ENCODE results near the gene CS.
A peak's percentile ranks its signal among the peaks of the same experiment; 100 is the strongest.

CS gene

GRCh38 chr12:56221757-56222530 is 78.2 kb downstream of the CS start, which contains the start of gene RNF41:
Gene RNF41, minus strand, starts transcription at chr12:56221922. Its CDS starts 7,875 bp downstream, at chr12:56214047.
- peak; percentile 97 for DNase-seq (ENCODE audit: low read depth in 1 of 2, low spot score in 1 of 2)
- Histone ChIP-seq H3K27ac (replicated peaks) (peak within 1 kb of the TSS; percentile 92), H3K27me3 (ENCODE audit: insufficient read depth, poor library complexity, severe bottlenecking) (no peaks in the 10 kb centered on the region), H3K4me3 (replicated peaks; ENCODE audit: insufficient read depth, low read length) (peak within 1 kb of the TSS; percentile 94)
- TF ChIP-seq REST (IDR thresholded peaks at IDR 0.05; ENCODE audit: insufficient replicate concordance, low read depth) = no peak
- TF ChIP-seq SPI1 (IDR thresholded peaks at IDR 0.05; ENCODE audit: borderline replicate concordance, low read depth) = peak; percentile 69; the same call in 1 of the 2 replicates
- TF ChIP-seq CTCF (IDR thresholded peaks at IDR 0.05; ENCODE audit: insufficient read depth, low read length) = no peak
- TF ChIP-seq GABPA (IDR thresholded peaks at IDR 0.05; ENCODE audit: low read depth) = peak; percentile 63
- TF ChIP-seq POLR2AphosphoS5 (IDR thresholded peaks at IDR 0.05; ENCODE audit: low read depth) = peak; percentile 87
